ENCODE results near the gene SCN1B. TPM values are rescaled to one million over a fixed set of nuclear protein-coding genes. Genes with fewer than 3 reads are reported as not detected.
A peak's percentile ranks its signal among the peaks of the same experiment; 100 is the strongest.

The SCN1B gene
- total and polyA plus RNA-seq, 2 experiments from 2014 or later: 1.6 to 4.2 TPM

GRCh38 chr19:35033067-35034004, 3.1 kb downstream of the SCN1B start:
- Histone ChIP-seq H3K4me3 (no peak overlapping the region), H3K4me1 (ENCODE audit: low read depth) (no peaks in the 10 kb centered on the region), H3K36me3 (no peaks in the 10 kb centered on the region), H3K9me3 (ENCODE audit: low read depth) (no peaks in the 10 kb centered on the region), H3K27me3 (peaks cover 18% of the 10 kb centered on the region), H3K27ac (no peak overlapping the region)
- TF ChIP-seq, protein P1, sequence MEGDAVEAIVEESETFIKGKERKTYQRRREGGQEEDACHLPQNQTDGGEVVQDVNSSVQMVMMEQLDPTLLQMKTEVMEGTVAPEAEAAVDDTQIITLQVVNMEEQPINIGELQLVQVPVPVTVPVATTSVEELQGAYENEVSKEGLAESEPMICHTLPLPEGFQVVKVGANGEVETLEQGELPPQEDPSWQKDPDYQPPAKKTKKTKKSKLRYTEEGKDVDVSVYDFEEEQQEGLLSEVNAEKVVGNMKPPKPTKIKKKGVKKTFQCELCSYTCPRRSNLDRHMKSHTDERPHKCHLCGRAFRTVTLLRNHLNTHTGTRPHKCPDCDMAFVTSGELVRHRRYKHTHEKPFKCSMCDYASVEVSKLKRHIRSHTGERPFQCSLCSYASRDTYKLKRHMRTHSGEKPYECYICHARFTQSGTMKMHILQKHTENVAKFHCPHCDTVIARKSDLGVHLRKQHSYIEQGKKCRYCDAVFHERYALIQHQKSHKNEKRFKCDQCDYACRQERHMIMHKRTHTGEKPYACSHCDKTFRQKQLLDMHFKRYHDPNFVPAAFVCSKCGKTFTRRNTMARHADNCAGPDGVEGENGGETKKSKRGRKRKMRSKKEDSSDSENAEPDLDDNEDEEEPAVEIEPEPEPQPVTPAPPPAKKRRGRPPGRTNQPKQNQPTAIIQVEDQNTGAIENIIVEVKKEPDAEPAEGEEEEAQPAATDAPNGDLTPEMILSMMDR (IDR thresholded peaks at IDR 0.05; ENCODE audit: low read depth, low read length): no peak
- DNase-seq (ENCODE audit: low read depth in 1 of 2, low spot score in 1 of 2): no peak

GRCh38 chr19:35034005-35034502, 3.8 kb downstream of the SCN1B start:
- Histone ChIP-seq H3K4me3 (no peak overlapping the region), H3K27me3 (peaks cover 18% of the 10 kb centered on the region), H3K36me3 (no peaks in the 10 kb centered on the region), H3K9me3 (ENCODE audit: low read depth) (no peaks in the 10 kb centered on the region), H3K4me1 (ENCODE audit: low read depth) (no peaks in the 10 kb centered on the region), H3K27ac (no peak overlapping the region)
- TF ChIP-seq, protein P1 (IDR thresholded peaks at IDR 0.05; ENCODE audit: low read depth, low read length): no peak
- DNase-seq (ENCODE audit: low read depth in 1 of 2, low spot score in 1 of 2): no peak

- Histone ChIP-seq H3K36me3 (no peaks in the 10 kb centered on the region), H3K27me3 (peaks cover 18% of the 10 kb centered on the region), H3K4me3 (no peak overlapping the region), H3K27ac (no peak overlapping the region), H3K4me1 (ENCODE audit: low read depth) (no peaks in the 10 kb centered on the region), H3K9me3 (ENCODE audit: low read depth) (no peaks in the 10 kb centered on the region)
- no peak for DNase-seq (ENCODE audit: low read depth in 1 of 2, low spot score in 1 of 2)
- TF ChIP-seq, protein P1 (IDR thresholded peaks at IDR 0.05; ENCODE audit: low read depth, low read length): no peak
Observed at GRCh38 chr19:35034588-35035382, 4.5 kb downstream of the SCN1B start.

GRCh38 chr19:35037716-35038622, 7.7 kb downstream of the SCN1B start:
- peak in 1 of 2 donors; percentile 67 for DNase-seq (ENCODE audit: low read depth in 1 of 2, low spot score in 1 of 2)

More at GRCh38 chr19:35037716-35038622, 7.7 kb downstream of the SCN1B start:
- Histone ChIP-seq H3K9me3 (ENCODE audit: low read depth) (no peaks in the 10 kb centered on the region), H3K36me3 (no peaks in the 10 kb centered on the region), H3K4me3 (no peak overlapping the region), H3K27me3 (no peaks in the 10 kb centered on the region), H3K4me1 (ENCODE audit: low read depth) (peaks cover 20% of the 10 kb centered on the region), H3K27ac (no peak overlapping the region)
- TF ChIP-seq, protein P1 (IDR thresholded peaks at IDR 0.05; ENCODE audit: low read depth, low read length): no peak

Measured in cardiac muscle cell (in vitro differentiated cells and primary cell).